IMR-90 (cell line): ENCODE measurements around the gene PPY. TPM values are rescaled to one million over a fixed set of nuclear protein-coding genes. Genes with fewer than 3 reads are reported as not detected.
A peak's percentile ranks its signal among the peaks of the same experiment; 100 is the strongest.

Experiments used
- ATAC-seq: fragments of 200-7000 bp; cut with Tn5 transposase; 2 replicates; pipeline ENCODE4 v1.9.1; 2020; ENCODE audit warnings: low read depth, mild to moderate bottlenecking, moderate library complexity
- BruUV-seq: library from RNA; stranded (reverse); fragments of 400-500 nt; replicated peaks from 2 replicates; lab custom pipeline; 2021; lab: Mats Ljungman, UMichigan
- CTCF ChIA-PET: fragments of 300-600 bp; formaldehyde crosslinking; extraction: SDS; loops from one replicate; lab custom pipeline; 2021; ENCODE audit warnings: antibody characterized with exemption; lab: Yijun Ruan, JAX
- POLR2A ChIA-PET: fragments of 300-600 bp; sonication (Branson Sonifier 250); formaldehyde crosslinking; loops from one replicate; lab custom pipeline; 2022; ENCODE audit warnings: antibody characterized with exemption; ENCODE audit not compliant: unreplicated experiment; lab: Charles Lee
- DNase-seq: peaks from one replicate; pipeline ENCODE4 v3.0.0; 2013
- H2AFZ ChIP-seq: replicated peaks from 2 replicates; pipeline ENCODE3; 2013; ENCODE audit warnings: low read length, mild to moderate bottlenecking; ENCODE audit not compliant: poor library complexity
- H2AK5ac ChIP-seq: 2 replicates; pipeline ENCODE4 v1.6.1; 2013; ENCODE audit warnings: low read depth, low read length, inconsistent platforms
- H2AK9ac ChIP-seq: replicated peaks from 2 replicates; pipeline ENCODE3; 2013; ENCODE audit warnings: mild to moderate bottlenecking, low read depth, low read length, moderate library complexity; ENCODE audit not compliant: poor library complexity
- H2BK120ac ChIP-seq: 2 replicates; pipeline ENCODE4 v1.6.1; 2013; ENCODE audit warnings: low read depth, low read length, inconsistent platforms
- H2BK15ac ChIP-seq: 3 replicates; pipeline ENCODE4 v1.6.1; 2013; ENCODE audit warnings: low read depth, low read length, inconsistent platforms
- H2BK20ac ChIP-seq: 2 replicates; pipeline ENCODE4 v1.6.1; 2013; ENCODE audit warnings: low read depth, mild to moderate bottlenecking, inconsistent platforms, low read length, moderate library complexity
- H2BK5ac ChIP-seq: 2 replicates; pipeline ENCODE4 v1.6.1; 2013; ENCODE audit warnings: mild to moderate bottlenecking, low read depth, low read length, inconsistent platforms; ENCODE audit not compliant: poor library complexity, severe bottlenecking
- H3K14ac ChIP-seq: replicated peaks from 2 replicates; pipeline ENCODE4 v1.6.1; 2013; ENCODE audit warnings: low read depth, low read length, inconsistent platforms
- H3K18ac ChIP-seq: 2 replicates; pipeline ENCODE4 v1.6.1; 2013; ENCODE audit warnings: low read depth, low read length, control low read depth
- H3K23ac ChIP-seq: 2 replicates; pipeline ENCODE4 v1.6.1; 2013; ENCODE audit warnings: low read depth, low read length, inconsistent platforms
- H3K27ac ChIP-seq: 2 replicates; pipeline ENCODE4 v1.5.1; 2013; ENCODE audit warnings: mild to moderate bottlenecking, control low read depth, low read length; ENCODE audit not compliant: insufficient read depth
- H3K27me3 ChIP-seq: 2 replicates; pipeline ENCODE4 v1.6.1; 2013; ENCODE audit warnings: low read length; ENCODE audit not compliant: control insufficient read depth, insufficient read depth
- H3K36me3 ChIP-seq: 2 replicates; pipeline ENCODE4 v1.6.1; 2013; ENCODE audit warnings: low read length, mixed read lengths; ENCODE audit not compliant: control insufficient read depth, insufficient read depth
- H3K4ac ChIP-seq: 2 replicates; pipeline ENCODE4 v1.6.1; 2013; ENCODE audit warnings: low read depth, low read length, inconsistent platforms
- H3K4me1 ChIP-seq: 2 replicates; pipeline ENCODE4 v1.6.1; 2013; ENCODE audit warnings: low read length, mixed read lengths; ENCODE audit not compliant: control insufficient read depth, insufficient read depth
- H3K4me2 ChIP-seq: 2 replicates; pipeline ENCODE4 v1.6.1; 2013; ENCODE audit warnings: low read depth, mild to moderate bottlenecking, control low read depth, low read length, moderate library complexity
- H3K4me3 ChIP-seq: 2 replicates; pipeline ENCODE4 v1.5.1; 2013; ENCODE audit warnings: low read depth, mild to moderate bottlenecking, control low read depth, low read length, moderate library complexity; ENCODE audit not compliant: insufficient read depth
- H3K56ac ChIP-seq: 2 replicates; pipeline ENCODE4 v1.6.1; 2013; ENCODE audit warnings: low read length, inconsistent platforms; ENCODE audit not compliant: insufficient read depth; ENCODE audit errors: extremely low read depth
- H3K79me1 ChIP-seq, 2 experiments: 2 replicates each; pipeline ENCODE4 v1.6.1; 2013; ENCODE audit warnings: low read length in 2 of 2, inconsistent platforms in 1 of 2, low read depth in 1 of 2
- H3K9ac ChIP-seq: 2 replicates; pipeline ENCODE4 v1.6.1; 2013; ENCODE audit warnings: low read depth, low read length, control low read depth
- H3K9me1 ChIP-seq: 2 replicates; pipeline ENCODE4 v1.6.1; 2013; ENCODE audit warnings: low read length, inconsistent platforms; ENCODE audit not compliant: insufficient read depth
- H3K9me3 ChIP-seq: 2 replicates; pipeline ENCODE4 v1.6.1; 2013; ENCODE audit warnings: low read length; ENCODE audit not compliant: control insufficient read depth, insufficient read depth
- H4K20me1 ChIP-seq: 2 replicates; pipeline ENCODE4 v1.6.1; 2013; ENCODE audit warnings: low read length, inconsistent platforms; ENCODE audit not compliant: insufficient read depth
- H4K5ac ChIP-seq: 2 replicates; pipeline ENCODE4 v1.6.1; 2013; ENCODE audit warnings: mild to moderate bottlenecking, low read depth, low read length, control low read depth
- H4K8ac ChIP-seq, 2 experiments: 2 replicates each; pipeline ENCODE4 v1.6.1; 2013; ENCODE audit warnings: low read depth in 2 of 2, low read length in 2 of 2, control low read depth in 1 of 2, inconsistent platforms in 1 of 2
- H4K91ac ChIP-seq: 2 replicates; pipeline ENCODE4 v1.6.1; 2013; ENCODE audit warnings: low read depth, low read length, inconsistent platforms; ENCODE audit not compliant: insufficient read depth
- MAFK ChIP-seq: IDR thresholded peaks from 2 replicates; pipeline ENCODE4 v1.6.1; 2012; ENCODE audit warnings: low read depth, low read length, improper control_type of control experiment
- POLR2A ChIP-seq: IDR thresholded peaks from 2 replicates; pipeline ENCODE4 v1.6.1; 2012; ENCODE audit warnings: mild to moderate bottlenecking, low read depth, low read length
- RCOR1 ChIP-seq: IDR thresholded peaks from 2 replicates; pipeline ENCODE4 v1.6.1; 2012; ENCODE audit warnings: mild to moderate bottlenecking, low read length, improper control_type of control experiment; ENCODE audit not compliant: insufficient replicate concordance
- WGBS, 2 experiments: methylation state at CpG; one replicate each; pipeline versions ENCODE4 v1.1.5 to v1.1.7; 2013; ENCODE audit warnings: missing lambda C conversion rate in 2 of 2; ENCODE audit not compliant: insufficient read length in 1 of 2; ENCODE audit errors: extremely low coverage in 2 of 2; 5-methylcytosine and 5-hydroxymethylcytosine counted together
- dilution Hi-C: fragments of 300-500 bp; cut with HindIII; formaldehyde crosslinking; loops from one replicate; pipeline ENCODE4 v1.14.3; 2018; ENCODE audit warnings: low sequenced_read_pairs; ENCODE audit not compliant: unreplicated experiment
- in situ Hi-C: fragments of 300-500 bp; cut with MboI; formaldehyde crosslinking; loops from 3 replicates; pipeline ENCODE4 v1.14.3; 2019; ENCODE audit warnings: low sequenced_read_pairs, inconsistent platforms, mixed read lengths
- intact Hi-C: fragments of 100-400 bp; cut with micrococcal nuclease; formaldehyde crosslinking; loops from 2 replicates; pipeline ENCODE4 v1.10.0; 2022
- polyA plus RNA-seq, 3 experiments: library from polyadenylated mRNA; depleted of rRNA; stranded (reverse); fragments of >200 nt; gene quantifications; 2 replicates each; pipeline ENCODE4 v1.2.3, GENCODE V29; 2012; ENCODE audit warnings: low replicate concordance in 1 of 3
- total RNA-seq: library from RNA; depleted of rRNA; stranded (reverse); fragments of >200 nt; gene quantifications from 2 replicates; pipeline ENCODE4 v1.2.3, GENCODE V29; 2012

PPY gene
- total and polyA plus RNA-seq, 2 of the 4 experiments (the other 2 are of a cell fraction) = not detected

GRCh38 chr17:43900858-43901754, 41.2 kb downstream of the PPY start:
- Histone ChIP-seq H3K4me2 (peak overlapping the region; percentile 91), H3K36me3 (no peaks in the 10 kb centered on the region), H2BK20ac (no peak overlapping the region), H4K91ac (no peak overlapping the region), H3K79me1 (no peaks in the 10 kb centered on the region), H3K4ac (no peak overlapping the region), H3K9me1 (0 out of 2 replicates have a peak, but pooled peaks cover 4% of the 10 kb centered on the region), H4K8ac (peak overlapping the region in 1 of 2 experiments; percentile 67; a peak in 1 of 4 replicates), H3K56ac (no peak overlapping the region), H3K9me3 (no peaks in the 10 kb centered on the region), H3K18ac (no peak overlapping the region), H2BK120ac (no peak overlapping the region), H4K20me1 (peaks cover 4% of the 10 kb centered on the region; the same call in 1 of the 2 replicates), H2AK9ac (peak overlapping the region; percentile 15), H4K5ac (no peak overlapping the region), H3K27ac (no peak overlapping the region), H2AK5ac (no peak overlapping the region), H3K23ac (peak overlapping the region; percentile 31; the same call in 1 of the 2 replicates), H3K4me3 (peak overlapping the region; percentile 39), H3K27me3 (peaks cover under 1% of the 10 kb centered on the region; the same call in 1 of the 2 replicates), H2AFZ (peak overlapping the region; percentile 93), H3K4me1 (peaks cover under 1% of the 10 kb centered on the region), H2BK15ac (no peak overlapping the region), H3K14ac (no peak overlapping the region; the same call in 1 of the 2 replicates), H3K9ac (0 out of 2 replicates have a peak overlapping the region, but pooled peaks have one; percentile 29), H2BK5ac (no peak overlapping the region)
- in situ Hi-C loops (no loop called here), dilution Hi-C loops (no loop called here), intact Hi-C loops (no loop called here)
- no peak for DNase-seq
- POLR2A ChIA-PET = no interaction called here
- TF ChIP-seq MAFK (no peak), POLR2A (no peak), RCOR1 (no peak)
- WGBS, 2 experiments = no CpG with 5 or more reads among the region's 13 CpGs
- no peak for ATAC-seq
- BruUV-seq = no TSS peak
- CTCF ChIA-PET = no interaction called here
